ENCODE data around the gene FBN2.

GRCh38 chr5:128478386-128479368 lies 59.4 kb downstream of the FBN2 start:
- no peak for TF ChIP-seq CTCF (IDR thresholded peaks at IDR 0.05)
- no peak for TF ChIP-seq POLR2A (IDR thresholded peaks at IDR 0.05)
- no peak for TF ChIP-seq POLR2AphosphoS5 (IDR thresholded peaks at IDR 0.05)
